ENCODE measurements around the gene GJB1. TPM values are rescaled to one million over a fixed set of nuclear protein-coding genes. Genes with fewer than 3 reads are reported as not detected.

Gene GJB1
- total RNA-seq, 4 donors from 2014 or later = 2.5 to 98.4 (median 65.5) TPM

DNA sequence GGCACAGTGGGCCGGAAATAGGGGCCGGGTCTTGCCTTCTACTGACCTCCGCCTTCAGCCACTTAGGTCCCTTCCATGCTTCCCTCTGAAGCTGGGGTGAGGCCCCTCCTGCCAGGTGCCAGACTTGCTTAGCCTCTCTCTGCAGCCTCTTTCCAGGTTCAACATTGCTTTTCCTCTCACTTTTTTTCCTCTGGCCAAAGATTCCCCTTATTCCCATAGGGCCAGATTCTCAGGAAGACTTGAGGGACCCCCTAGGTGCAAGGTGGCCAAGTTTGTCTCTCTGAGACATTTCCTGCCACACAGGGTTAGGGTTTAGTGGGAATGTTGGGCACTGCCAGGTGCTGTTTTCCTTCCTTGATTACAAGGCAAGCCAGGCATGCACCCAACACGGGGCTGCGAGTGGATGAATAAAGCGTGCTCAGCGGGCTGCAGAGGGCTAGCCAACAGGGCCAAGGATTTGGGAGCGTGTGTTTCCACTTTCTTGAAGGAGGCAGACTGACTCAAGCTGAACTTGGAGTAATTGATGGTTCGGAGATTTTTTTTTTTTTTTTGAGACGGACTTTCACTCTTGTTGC is 7.6 kb upstream of the GJB1 start:
- no peaks in the 10 kb centered on the region for H3K4me1 ChIP-seq
- peak overlapping the region in 3 of 4 donors; percentile 24 to 49 (median 49) for H3K4me3 ChIP-seq
- no peak for DNase-seq
- TF ChIP-seq POLR2A (IDR thresholded peaks at IDR 0.05) = no peak
- TF ChIP-seq, protein P1, sequence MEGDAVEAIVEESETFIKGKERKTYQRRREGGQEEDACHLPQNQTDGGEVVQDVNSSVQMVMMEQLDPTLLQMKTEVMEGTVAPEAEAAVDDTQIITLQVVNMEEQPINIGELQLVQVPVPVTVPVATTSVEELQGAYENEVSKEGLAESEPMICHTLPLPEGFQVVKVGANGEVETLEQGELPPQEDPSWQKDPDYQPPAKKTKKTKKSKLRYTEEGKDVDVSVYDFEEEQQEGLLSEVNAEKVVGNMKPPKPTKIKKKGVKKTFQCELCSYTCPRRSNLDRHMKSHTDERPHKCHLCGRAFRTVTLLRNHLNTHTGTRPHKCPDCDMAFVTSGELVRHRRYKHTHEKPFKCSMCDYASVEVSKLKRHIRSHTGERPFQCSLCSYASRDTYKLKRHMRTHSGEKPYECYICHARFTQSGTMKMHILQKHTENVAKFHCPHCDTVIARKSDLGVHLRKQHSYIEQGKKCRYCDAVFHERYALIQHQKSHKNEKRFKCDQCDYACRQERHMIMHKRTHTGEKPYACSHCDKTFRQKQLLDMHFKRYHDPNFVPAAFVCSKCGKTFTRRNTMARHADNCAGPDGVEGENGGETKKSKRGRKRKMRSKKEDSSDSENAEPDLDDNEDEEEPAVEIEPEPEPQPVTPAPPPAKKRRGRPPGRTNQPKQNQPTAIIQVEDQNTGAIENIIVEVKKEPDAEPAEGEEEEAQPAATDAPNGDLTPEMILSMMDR (IDR thresholded peaks at IDR 0.05) = no peak
- H3K27ac ChIP-seq = peak overlapping the region in 3 of 4 donors; percentile 27 to 74 (median 61)
- no peaks in the 10 kb centered on the region for H3K27me3 ChIP-seq
- H3K36me3 ChIP-seq = no peaks in the 10 kb centered on the region
- no peaks in the 10 kb centered on the region for H3K9me3 ChIP-seq

DNA sequence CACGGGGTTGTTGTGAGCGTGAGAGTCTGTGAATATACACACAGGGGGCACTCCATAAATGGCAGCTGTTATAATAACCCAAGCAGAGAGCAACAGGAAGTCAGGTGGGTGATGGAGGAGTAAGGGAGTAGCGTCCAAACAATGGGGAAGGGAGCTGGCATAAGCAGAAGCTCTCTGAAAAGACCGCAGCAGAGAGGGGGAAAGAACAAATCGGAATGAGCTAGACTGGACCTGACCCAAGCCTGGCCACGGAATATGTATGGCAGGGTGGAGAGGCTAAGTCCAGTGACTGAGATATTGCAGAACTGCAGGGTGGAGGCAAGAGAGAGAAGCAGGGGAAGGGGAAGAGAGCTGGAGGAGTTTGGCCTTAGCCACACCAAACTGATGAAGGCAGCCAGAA is 6.5 kb upstream of the GJB1 start:
- peak overlapping the region in 2 of 4 donors; percentile 49 for H3K4me3 ChIP-seq
- H3K4me1 ChIP-seq = no peaks in the 10 kb centered on the region
- DNase-seq = no peak
- H3K9me3 ChIP-seq = no peaks in the 10 kb centered on the region
- H3K36me3 ChIP-seq = no peaks in the 10 kb centered on the region
- H3K27me3 ChIP-seq = no peaks in the 10 kb centered on the region
- H3K27ac ChIP-seq = peak overlapping the region in 1 of 4 donors; percentile 70
- peak in 1 of 2 donors; percentile 13 for TF ChIP-seq POLR2A (IDR thresholded peaks at IDR 0.05)
- TF ChIP-seq, protein P1 (IDR thresholded peaks at IDR 0.05) = no peak

DNA sequence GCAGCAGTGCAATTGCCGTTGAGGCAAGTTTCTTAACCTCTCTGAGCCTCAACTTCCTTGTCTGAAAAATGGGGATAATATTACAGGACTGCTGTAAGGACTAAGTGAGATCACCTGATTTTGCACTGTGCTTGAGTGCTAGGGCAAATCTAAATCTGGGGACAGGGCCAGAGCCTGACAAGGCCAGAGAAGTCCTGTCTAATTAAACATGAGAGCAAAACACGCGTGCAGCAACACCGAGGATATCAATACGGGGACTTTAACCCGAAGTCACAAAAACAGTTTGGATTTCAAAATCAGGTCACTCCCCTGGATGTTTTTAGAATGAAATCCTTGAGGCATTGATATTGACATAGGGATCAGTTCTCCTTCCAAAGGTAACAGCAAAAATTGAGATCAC is 5.7 kb upstream of the GJB1 start:
- no peak for TF ChIP-seq POLR2A (IDR thresholded peaks at IDR 0.05)
- TF ChIP-seq, protein P1 (IDR thresholded peaks at IDR 0.05) = no peak
- Histone ChIP-seq H3K4me3 (peak overlapping the region in 2 of 4 donors; percentile 49), H3K4me1 (no peaks in the 10 kb centered on the region), H3K36me3 (no peaks in the 10 kb centered on the region), H3K27me3 (no peaks in the 10 kb centered on the region), H3K9me3 (no peaks in the 10 kb centered on the region), H3K27ac (no peak overlapping the region)
- no peak for DNase-seq

DNA sequence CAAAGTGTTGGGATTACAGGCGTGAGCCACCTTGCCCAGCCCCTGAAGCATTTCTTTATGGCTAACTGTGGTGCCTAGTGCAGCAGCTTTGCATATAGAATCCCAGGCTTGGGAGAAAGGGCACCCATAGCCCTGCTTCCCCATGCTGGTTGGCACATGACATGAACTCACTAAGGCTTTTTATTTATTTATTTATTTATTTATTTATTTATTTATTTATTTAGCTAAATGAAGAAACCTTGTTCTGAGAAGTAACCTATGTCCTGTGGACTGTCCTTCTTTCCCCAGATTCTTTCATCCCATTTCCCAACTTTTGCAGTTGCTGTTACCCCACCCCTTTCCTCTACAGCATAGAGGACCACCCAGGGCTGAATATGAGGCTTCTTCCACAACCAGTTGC is 1.9 kb upstream of the GJB1 start:
- Histone ChIP-seq H3K9me3 (no peaks in the 10 kb centered on the region), H3K4me1 (no peaks in the 10 kb centered on the region), H3K4me3 (no peak overlapping the region), H3K27me3 (no peaks in the 10 kb centered on the region), H3K36me3 (no peaks in the 10 kb centered on the region), H3K27ac (no peak overlapping the region)
- no peak for DNase-seq
- TF ChIP-seq POLR2A (IDR thresholded peaks at IDR 0.05) = no peak
- TF ChIP-seq, protein P1 (IDR thresholded peaks at IDR 0.05) = no peak

DNA sequence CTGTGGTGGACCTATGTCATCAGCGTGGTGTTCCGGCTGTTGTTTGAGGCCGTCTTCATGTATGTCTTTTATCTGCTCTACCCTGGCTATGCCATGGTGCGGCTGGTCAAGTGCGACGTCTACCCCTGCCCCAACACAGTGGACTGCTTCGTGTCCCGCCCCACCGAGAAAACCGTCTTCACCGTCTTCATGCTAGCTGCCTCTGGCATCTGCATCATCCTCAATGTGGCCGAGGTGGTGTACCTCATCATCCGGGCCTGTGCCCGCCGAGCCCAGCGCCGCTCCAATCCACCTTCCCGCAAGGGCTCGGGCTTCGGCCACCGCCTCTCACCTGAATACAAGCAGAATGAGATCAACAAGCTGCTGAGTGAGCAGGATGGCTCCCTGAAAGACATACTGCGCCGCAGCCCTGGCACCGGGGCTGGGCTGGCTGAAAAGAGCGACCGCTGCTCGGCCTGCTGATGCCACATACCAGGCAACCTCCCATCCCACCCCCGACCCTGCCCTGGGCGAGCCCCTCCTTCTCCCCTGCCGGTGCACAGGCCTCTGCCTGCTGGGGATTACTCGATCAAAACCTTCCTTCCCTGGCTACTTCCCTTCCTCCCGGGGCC is 1.2 kb downstream of the GJB1 start:
- H3K9me3 ChIP-seq = no peaks in the 10 kb centered on the region
- H3K27me3 ChIP-seq = no peaks in the 10 kb centered on the region
- TF ChIP-seq, protein P1 (IDR thresholded peaks at IDR 0.05) = no peak
- no peak for TF ChIP-seq POLR2A (IDR thresholded peaks at IDR 0.05)
- H3K4me1 ChIP-seq = no peaks in the 10 kb centered on the region
- no peak overlapping the region for H3K4me3 ChIP-seq
- no peak for DNase-seq
- H3K27ac ChIP-seq = no peak overlapping the region
- H3K36me3 ChIP-seq = no peaks in the 10 kb centered on the region
